Rectal smooth muscle tissue (tissue), 1 donor: ENCODE measurements around the gene VCX3B.
"Not testable (repeated sequence)": the region's sequence is repeated elsewhere in the genome, so short reads cannot be mapped to it uniquely, and the experiment has no call there.

ENCODE experiments used
- H3K27ac ChIP-seq: one replicate; pipeline ENCODE4 v1.7.0; 2013; ENCODE audit warnings: low read depth, low read length, inconsistent platforms
- H3K27me3 ChIP-seq: one replicate; pipeline ENCODE4 v1.7.0; 2013; ENCODE audit warnings: low read length; ENCODE audit not compliant: control insufficient read depth, insufficient read depth
- H3K36me3 ChIP-seq: one replicate; pipeline ENCODE4 v1.7.0; 2013; ENCODE audit warnings: low read length; ENCODE audit not compliant: control insufficient read depth, insufficient read depth
- H3K4me1 ChIP-seq: one replicate; pipeline ENCODE4 v1.7.0; 2013; ENCODE audit warnings: low read length; ENCODE audit not compliant: control insufficient read depth, insufficient read depth
- H3K4me3 ChIP-seq: one replicate; pipeline ENCODE4 v1.7.0; 2013; ENCODE audit warnings: low read length
- H3K9ac ChIP-seq: one replicate; pipeline ENCODE4 v1.7.0; 2013; ENCODE audit warnings: low read length

VCX3B gene

DNA sequence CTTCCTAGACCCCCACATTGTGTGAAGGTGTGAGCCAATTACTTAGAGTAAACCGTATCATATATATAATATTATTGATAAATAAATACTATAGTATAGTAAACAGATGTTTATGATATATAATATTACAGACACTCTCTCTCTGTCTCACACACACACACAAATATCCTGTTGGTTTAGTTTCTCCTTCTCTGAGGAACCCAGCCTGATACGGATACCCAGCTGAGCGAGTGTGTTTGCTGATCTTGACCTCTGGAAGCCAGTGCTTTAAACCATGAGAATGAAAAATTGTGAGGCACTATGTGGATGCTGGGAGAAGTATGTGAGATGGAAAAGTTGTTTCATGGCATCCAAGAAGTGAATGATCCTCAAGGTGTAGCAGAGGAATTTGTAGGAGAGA is at the start of gene VCX3B:
Gene VCX3B, plus strand, starts transcription at position 301 of the 400 bp plus-strand sequence. CDS start 621 bp downstream, outside the sequence.
- not testable (repeated sequence) for H3K27ac ChIP-seq, H3K27me3 ChIP-seq, H3K36me3 ChIP-seq, H3K4me1 ChIP-seq, H3K4me3 ChIP-seq, H3K9ac ChIP-seq

DNA sequence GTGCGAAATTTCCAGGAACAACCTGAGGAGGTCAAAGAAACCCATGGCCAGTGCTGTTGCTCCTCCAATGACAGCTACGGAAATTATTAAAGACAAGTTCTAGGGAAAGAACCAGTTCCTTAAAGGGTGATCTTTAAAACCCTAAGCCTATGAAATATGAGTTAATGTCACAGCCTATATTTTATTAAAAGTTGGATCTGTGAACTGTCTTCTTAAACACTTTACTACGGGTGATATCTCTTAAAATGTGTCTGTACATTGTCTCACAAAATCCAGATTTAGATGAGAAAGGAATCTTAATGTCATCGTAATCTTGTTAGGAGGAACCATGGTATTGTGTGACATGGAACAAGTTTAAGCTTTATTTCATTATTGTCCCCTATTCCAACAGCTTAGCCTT is 46.3 kb upstream of the VCX3B start:
- H3K4me1 ChIP-seq = no peaks in the 10 kb centered on the region
- no peaks in the 10 kb centered on the region for H3K27me3 ChIP-seq
- H3K4me3 ChIP-seq = no peak overlapping the region
- H3K36me3 ChIP-seq = no peaks in the 10 kb centered on the region
- H3K27ac ChIP-seq = no peak overlapping the region
- H3K9ac ChIP-seq = no peak overlapping the region

DNA sequence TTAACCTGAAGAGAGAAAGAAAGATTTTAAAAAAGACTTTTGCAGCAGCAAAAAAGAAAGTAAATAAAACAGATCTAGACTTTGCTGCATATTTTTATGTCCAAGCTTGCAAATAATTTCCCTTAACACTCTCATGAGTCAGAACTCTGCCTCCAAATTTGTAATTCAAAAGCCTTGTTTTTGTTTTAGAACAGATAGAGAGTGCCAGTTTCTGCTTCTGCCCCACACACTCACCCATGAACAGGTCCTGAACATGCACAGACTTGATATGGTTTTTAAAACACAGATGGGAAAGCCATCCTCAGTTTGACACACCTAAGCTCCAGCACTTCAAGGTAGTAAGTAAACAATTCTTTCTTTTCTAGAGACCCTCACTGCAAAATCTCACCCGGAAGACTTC is 39.7 kb upstream of the VCX3B start:
- no peak overlapping the region for H3K27ac ChIP-seq
- H3K9ac ChIP-seq = no peak overlapping the region
- no peaks in the 10 kb centered on the region for H3K27me3 ChIP-seq
- H3K4me3 ChIP-seq = no peak overlapping the region
- H3K4me1 ChIP-seq = no peaks in the 10 kb centered on the region
- no peaks in the 10 kb centered on the region for H3K36me3 ChIP-seq

DNA sequence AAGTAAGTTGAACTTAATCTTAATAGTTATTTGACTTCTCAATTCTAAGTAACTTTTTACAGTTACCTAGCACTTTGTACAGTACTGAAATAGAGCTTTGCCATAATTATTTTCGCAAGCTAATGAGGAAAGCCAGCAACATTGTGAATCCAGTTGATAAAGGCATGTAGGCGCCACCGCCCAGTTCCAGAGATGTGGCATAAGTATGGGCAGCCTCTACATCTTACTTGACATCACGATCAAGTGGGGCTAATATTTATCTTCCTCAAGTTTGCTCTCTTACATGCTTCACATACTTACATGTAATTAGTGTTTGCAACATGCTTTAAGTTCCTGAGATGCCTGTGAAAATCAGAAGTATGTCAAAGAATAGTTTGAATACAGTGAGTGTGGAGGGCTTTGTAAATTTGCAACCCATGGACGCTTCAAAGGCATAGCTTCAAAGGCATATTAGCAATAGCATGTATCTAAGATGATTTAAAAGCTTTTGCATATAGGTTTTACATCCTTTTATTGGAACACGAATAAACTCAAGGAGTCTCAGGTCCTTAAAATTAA is 34.9 kb upstream of the VCX3B start:
- Histone ChIP-seq H3K27ac (no peak overlapping the region), H3K4me3 (no peak overlapping the region), H3K4me1 (no peaks in the 10 kb centered on the region), H3K27me3 (no peaks in the 10 kb centered on the region), H3K36me3 (no peaks in the 10 kb centered on the region), H3K9ac (no peak overlapping the region)

- Histone ChIP-seq H3K27ac (no peak overlapping the region), H3K4me3 (no peak overlapping the region), H3K9ac (no peak overlapping the region), H3K36me3 (no peaks in the 10 kb centered on the region), H3K27me3 (no peaks in the 10 kb centered on the region), H3K4me1 (no peaks in the 10 kb centered on the region)
These were observed 34.2 kb upstream of the VCX3B start for GRCh38 chrX:8430444-8430843.

DNA sequence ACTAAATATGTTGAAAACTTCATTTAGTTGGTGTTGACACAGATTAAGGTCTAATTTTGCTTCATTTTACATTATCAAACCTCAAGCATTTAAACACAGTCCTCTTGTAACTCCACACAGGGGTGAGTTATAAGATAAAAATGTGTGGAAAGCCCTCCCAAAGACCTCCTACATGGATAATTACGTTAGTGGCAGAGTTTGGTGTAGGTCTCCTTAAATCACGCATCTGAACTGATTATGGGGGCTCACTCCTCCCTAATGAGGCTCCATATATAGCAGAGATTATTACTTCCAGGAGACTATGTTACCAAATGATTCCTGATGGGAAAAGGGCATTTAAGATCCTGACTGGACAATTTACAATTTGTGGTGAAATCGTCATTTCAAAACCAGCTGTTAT is 32.2 kb upstream of the VCX3B start:
- Histone ChIP-seq H3K27me3 (no peaks in the 10 kb centered on the region), H3K9ac (no peak overlapping the region), H3K27ac (no peak overlapping the region), H3K36me3 (no peaks in the 10 kb centered on the region), H3K4me3 (no peak overlapping the region), H3K4me1 (no peaks in the 10 kb centered on the region)

GRCh38 chrX:8433109-8434062 is 31.2 kb upstream of the VCX3B start:
- no peak overlapping the region for H3K4me3 ChIP-seq
- H3K36me3 ChIP-seq = no peaks in the 10 kb centered on the region
- H3K9ac ChIP-seq = no peak overlapping the region
- H3K27me3 ChIP-seq = no peaks in the 10 kb centered on the region
- no peaks in the 10 kb centered on the region for H3K4me1 ChIP-seq
- no peak overlapping the region for H3K27ac ChIP-seq

DNA sequence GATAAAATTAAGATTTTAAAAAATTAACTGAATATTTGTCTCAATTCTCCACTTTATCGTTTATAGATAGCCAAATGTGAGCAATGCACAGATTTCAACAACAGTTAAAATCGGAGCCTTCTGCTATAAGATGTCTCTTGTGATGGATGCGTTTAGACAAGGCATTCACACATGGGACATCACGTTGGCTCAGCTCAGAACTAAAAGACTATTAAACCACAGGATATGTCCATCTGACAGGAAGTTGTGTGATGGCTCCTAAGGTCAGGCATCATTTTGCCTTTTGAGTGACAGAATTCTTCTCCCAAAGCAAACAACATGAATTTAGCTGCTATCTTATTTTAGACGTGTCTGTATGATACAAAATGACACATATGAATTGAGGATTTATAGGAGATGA is 17.3 kb upstream of the VCX3B start:
- no peaks in the 10 kb centered on the region for H3K4me1 ChIP-seq
- no peak overlapping the region for H3K9ac ChIP-seq
- no peak overlapping the region for H3K4me3 ChIP-seq
- H3K27ac ChIP-seq = no peak overlapping the region
- no peaks in the 10 kb centered on the region for H3K36me3 ChIP-seq
- H3K27me3 ChIP-seq = no peaks in the 10 kb centered on the region

GRCh38 chrX:8452343-8452742 is 12.3 kb upstream of the VCX3B start:
- not testable (repeated sequence) for H3K27me3 ChIP-seq, H3K9ac ChIP-seq, H3K27ac ChIP-seq, H3K4me3 ChIP-seq, H3K4me1 ChIP-seq, H3K36me3 ChIP-seq

- Histone ChIP-seq H3K27ac (no peak overlapping the region), H3K4me1 (no peaks in the 10 kb centered on the region), H3K36me3 (no peaks in the 10 kb centered on the region), H3K9ac (no peak overlapping the region), H3K4me3 (no peak overlapping the region), H3K27me3 (no peaks in the 10 kb centered on the region)
These were observed 11.0 kb upstream of the VCX3B start for GRCh38 chrX:8453611-8454010.

GRCh38 chrX:8455557-8455956 is 9.1 kb upstream of the VCX3B start:
- Histone ChIP-seq H3K4me3 (no peak overlapping the region), H3K27ac (no peak overlapping the region), H3K4me1 (no peaks in the 10 kb centered on the region), H3K9ac (no peak overlapping the region), H3K27me3 (no peaks in the 10 kb centered on the region), H3K36me3 (no peaks in the 10 kb centered on the region)

GRCh38 chrX:8462488-8462887 is 2.1 kb upstream of the VCX3B start:
- H3K4me3 ChIP-seq = no peak overlapping the region
- no peaks in the 10 kb centered on the region for H3K36me3 ChIP-seq
- H3K9ac ChIP-seq = no peak overlapping the region
- no peaks in the 10 kb centered on the region for H3K27me3 ChIP-seq
- H3K27ac ChIP-seq = no peak overlapping the region
- no peaks in the 10 kb centered on the region for H3K4me1 ChIP-seq
